NCI-H146 treated with DMSO at 0.1 percent for 48 hours (cell line): ENCODE results near the gene BRCC3.
"Not testable (repeated sequence)": the region's sequence is repeated elsewhere in the genome, so short reads cannot be mapped to it uniquely, and the experiment has no call there.

Experiments used
- DNase-seq: peaks from one replicate; lab custom pipeline; 2025; ENCODE audit not compliant: unreplicated experiment; lab: John Stamatoyannopoulos, UW

The BRCC3 gene

GRCh38 chrX:155143959-155144548, 72.7 kb downstream of the BRCC3 start:
- DNase-seq: no peak

- DNase-seq: no peak
Measured at GRCh38 chrX:155144926-155145325, 73.6 kb downstream of the BRCC3 start.

- not testable (repeated sequence) for DNase-seq
Measured at GRCh38 chrX:155147612-155148011, 76.3 kb downstream of the BRCC3 start.

DNA sequence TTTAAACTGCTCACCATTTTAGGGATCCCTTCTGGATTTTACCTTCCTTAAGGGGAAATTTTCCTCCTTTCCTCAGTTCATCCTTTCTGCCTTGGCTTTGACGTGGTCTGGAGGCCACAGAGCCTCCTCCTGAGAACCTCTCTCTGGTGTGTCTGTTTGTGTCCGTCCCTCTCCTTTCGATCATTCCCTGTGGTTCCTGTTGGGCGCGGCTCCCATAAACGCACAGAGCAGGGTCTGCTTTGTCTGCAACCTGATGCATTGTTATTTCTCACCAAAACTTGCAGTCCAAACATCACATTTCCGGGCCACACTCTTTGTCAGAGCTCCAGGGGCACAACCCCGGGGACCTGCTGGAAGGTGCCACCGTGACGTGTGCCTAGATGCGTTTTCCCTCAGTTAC, 76.9 kb downstream of the BRCC3 start:
- not testable (repeated sequence) for DNase-seq

- peak; percentile 15 for DNase-seq
Measured at GRCh38 chrX:155148724-155149537, 77.6 kb downstream of the BRCC3 start.

DNA sequence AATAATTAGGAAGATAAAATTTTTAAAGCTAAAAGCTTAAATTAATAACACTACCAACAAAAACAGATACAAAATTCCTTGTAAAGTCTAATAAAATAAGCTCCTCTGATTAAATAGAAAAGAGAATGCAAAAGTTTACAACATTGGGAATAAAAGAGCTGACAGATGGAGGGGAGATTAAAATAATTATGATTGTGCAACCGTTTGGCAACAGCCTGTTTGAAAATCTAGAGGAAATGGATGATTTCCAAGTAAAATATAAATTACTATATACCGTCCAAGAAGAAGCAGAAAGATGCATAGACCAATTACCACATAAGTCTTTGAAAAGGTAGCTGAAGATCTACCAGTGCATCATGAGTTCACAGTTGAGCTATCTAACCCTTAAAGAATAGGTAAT, 98.6 kb downstream of the BRCC3 start:
- DNase-seq: no peak
